Endothelial cell (in vitro differentiated cells): Measurements from ENCODE around the gene IL1RAPL1. TPM values are rescaled to one million over a fixed set of nuclear protein-coding genes. Genes with fewer than 3 reads are reported as not detected.
"Not testable (repeated sequence)": the region's sequence is repeated elsewhere in the genome, so short reads cannot be mapped to it uniquely, and the experiment has no call there.

Source experiments
- DNase-seq: peaks from one replicate; pipeline ENCODE4 v3.0.0; 2021; ENCODE audit warnings: low spot score
- H3K27ac Mint-ChIP-seq: one replicate; pipeline ENCODE4 v1.8.0; 2021; ENCODE audit warnings: mixed read lengths, inconsistent platforms; ENCODE audit not compliant: unreplicated experiment
- H3K27me3 Mint-ChIP-seq: one replicate; pipeline ENCODE4 v1.8.0; 2021; ENCODE audit warnings: mild to moderate bottlenecking, moderate library complexity, mixed read lengths, inconsistent platforms; ENCODE audit not compliant: unreplicated experiment
- H3K36me3 Mint-ChIP-seq: one replicate; pipeline ENCODE4 v1.8.0; 2021; ENCODE audit warnings: mild to moderate bottlenecking, low read depth, mixed read lengths, inconsistent platforms; ENCODE audit not compliant: unreplicated experiment
- H3K4me1 Mint-ChIP-seq: one replicate; pipeline ENCODE4 v1.8.0; 2021; ENCODE audit warnings: mild to moderate bottlenecking, mixed read lengths, inconsistent platforms; ENCODE audit not compliant: unreplicated experiment
- H3K4me3 Mint-ChIP-seq: one replicate; pipeline ENCODE4 v1.8.0; 2021; ENCODE audit warnings: mild to moderate bottlenecking, mixed read lengths, inconsistent platforms; ENCODE audit not compliant: unreplicated experiment
- H3K9me3 Mint-ChIP-seq: one replicate; pipeline ENCODE4 v1.8.0; 2021; ENCODE audit warnings: mixed read lengths, inconsistent platforms; ENCODE audit not compliant: unreplicated experiment
- total RNA-seq: library from RNA; stranded (reverse); fragmentation: NEBNext Ultra II Directional; extraction: Animal tissue kit (Norgen Biotek cat#: 25700); gene quantifications from one replicate; pipeline ENCODE4 v1.2.1, GENCODE V29; 2021; ENCODE audit not compliant: unreplicated experiment
- TF ChIP-seq, protein P1 (sequence below): fragments of 200-600 bp; sonication (generic); IDR thresholded peaks from one replicate; pipeline ENCODE4 v1.5.0; 2021; ENCODE audit warnings: antibody characterized with exemption; ENCODE audit not compliant: unreplicated experiment

Gene IL1RAPL1
- total RNA-seq, 1 donor from 2014 or later, result 0.18 TPM

DNA sequence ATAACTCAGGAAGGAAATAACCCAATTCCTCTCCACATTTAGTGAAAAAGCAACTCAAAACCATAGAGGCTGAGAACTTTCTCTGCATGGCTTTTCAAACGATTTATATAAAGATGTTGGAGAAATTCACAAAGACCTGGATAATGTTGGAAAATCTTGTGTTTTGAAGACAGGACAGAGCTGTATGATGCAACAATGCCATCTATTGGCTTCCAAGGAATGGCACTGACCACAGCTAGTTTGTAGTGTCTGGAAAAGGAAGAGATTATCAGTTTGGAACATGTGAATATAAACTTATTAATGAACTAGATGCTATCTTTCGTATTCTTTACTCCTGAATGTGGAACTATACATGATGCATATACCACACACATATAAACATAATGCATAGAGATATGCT, 503.6 kb downstream of the IL1RAPL1 start:
- H3K36me3 Mint-ChIP-seq, result no peaks in the 10 kb centered on the region
- no peaks in the 10 kb centered on the region for H3K9me3 Mint-ChIP-seq
- no peaks in the 10 kb centered on the region for H3K27me3 Mint-ChIP-seq
- TF ChIP-seq, protein P1, sequence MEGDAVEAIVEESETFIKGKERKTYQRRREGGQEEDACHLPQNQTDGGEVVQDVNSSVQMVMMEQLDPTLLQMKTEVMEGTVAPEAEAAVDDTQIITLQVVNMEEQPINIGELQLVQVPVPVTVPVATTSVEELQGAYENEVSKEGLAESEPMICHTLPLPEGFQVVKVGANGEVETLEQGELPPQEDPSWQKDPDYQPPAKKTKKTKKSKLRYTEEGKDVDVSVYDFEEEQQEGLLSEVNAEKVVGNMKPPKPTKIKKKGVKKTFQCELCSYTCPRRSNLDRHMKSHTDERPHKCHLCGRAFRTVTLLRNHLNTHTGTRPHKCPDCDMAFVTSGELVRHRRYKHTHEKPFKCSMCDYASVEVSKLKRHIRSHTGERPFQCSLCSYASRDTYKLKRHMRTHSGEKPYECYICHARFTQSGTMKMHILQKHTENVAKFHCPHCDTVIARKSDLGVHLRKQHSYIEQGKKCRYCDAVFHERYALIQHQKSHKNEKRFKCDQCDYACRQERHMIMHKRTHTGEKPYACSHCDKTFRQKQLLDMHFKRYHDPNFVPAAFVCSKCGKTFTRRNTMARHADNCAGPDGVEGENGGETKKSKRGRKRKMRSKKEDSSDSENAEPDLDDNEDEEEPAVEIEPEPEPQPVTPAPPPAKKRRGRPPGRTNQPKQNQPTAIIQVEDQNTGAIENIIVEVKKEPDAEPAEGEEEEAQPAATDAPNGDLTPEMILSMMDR, result no peak
- H3K27ac Mint-ChIP-seq, result no peak overlapping the region
- DNase-seq, result no peak
- H3K4me3 Mint-ChIP-seq, result no peak overlapping the region
- H3K4me1 Mint-ChIP-seq, result no peaks in the 10 kb centered on the region

DNA sequence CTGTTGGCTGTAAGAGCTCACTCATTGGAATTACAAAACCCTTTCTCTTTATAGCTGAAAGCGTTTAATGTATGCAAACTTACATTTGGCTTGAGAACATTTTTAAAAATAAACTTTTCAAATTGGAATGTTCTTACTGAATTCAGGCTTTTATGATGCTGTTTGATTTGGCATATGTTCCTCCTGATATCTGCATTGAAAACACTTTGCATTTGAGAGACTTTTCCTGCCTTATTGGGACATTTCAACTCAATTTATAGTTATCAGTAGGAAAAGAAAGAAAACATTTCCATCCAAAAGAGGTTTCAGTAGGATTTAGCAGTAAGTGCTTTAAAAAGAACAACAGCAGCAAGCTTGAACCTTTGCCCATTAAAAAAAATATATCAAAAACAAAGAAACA, 520.0 kb downstream of the IL1RAPL1 start:
- no peaks in the 10 kb centered on the region for H3K4me1 Mint-ChIP-seq
- H3K4me3 Mint-ChIP-seq, result no peak overlapping the region
- no peak for DNase-seq
- no peaks in the 10 kb centered on the region for H3K27me3 Mint-ChIP-seq
- no peak overlapping the region for H3K27ac Mint-ChIP-seq
- H3K9me3 Mint-ChIP-seq, result no peaks in the 10 kb centered on the region
- TF ChIP-seq, protein P1, result no peak
- H3K36me3 Mint-ChIP-seq, result no peaks in the 10 kb centered on the region

DNA sequence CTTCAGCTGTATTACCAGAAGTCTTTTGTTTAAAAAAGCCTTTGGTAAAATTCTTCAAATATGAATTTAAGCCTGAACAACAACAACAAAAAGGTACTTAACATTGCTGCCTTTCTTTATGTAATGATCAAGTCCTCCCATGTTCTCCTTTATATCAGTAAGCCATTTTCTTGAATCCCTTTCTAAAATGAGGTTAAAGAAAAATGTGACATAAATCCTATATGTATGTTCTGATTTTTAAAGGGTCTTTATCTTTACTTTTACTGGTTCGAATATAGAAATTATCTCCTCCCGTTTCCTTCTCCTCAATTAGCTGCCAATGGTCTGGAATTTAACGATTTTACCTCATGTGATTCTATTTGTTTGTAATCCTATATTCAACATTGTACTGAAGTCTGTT, 522.8 kb downstream of the IL1RAPL1 start:
- no peak for DNase-seq
- Mint-ChIP-seq H3K9me3 (no peaks in the 10 kb centered on the region), H3K27ac (no peak overlapping the region), H3K4me1 (no peaks in the 10 kb centered on the region), H3K36me3 (no peaks in the 10 kb centered on the region), H3K27me3 (peaks cover 1% of the 10 kb centered on the region), H3K4me3 (no peak overlapping the region)
- TF ChIP-seq, protein P1, result no peak

DNA sequence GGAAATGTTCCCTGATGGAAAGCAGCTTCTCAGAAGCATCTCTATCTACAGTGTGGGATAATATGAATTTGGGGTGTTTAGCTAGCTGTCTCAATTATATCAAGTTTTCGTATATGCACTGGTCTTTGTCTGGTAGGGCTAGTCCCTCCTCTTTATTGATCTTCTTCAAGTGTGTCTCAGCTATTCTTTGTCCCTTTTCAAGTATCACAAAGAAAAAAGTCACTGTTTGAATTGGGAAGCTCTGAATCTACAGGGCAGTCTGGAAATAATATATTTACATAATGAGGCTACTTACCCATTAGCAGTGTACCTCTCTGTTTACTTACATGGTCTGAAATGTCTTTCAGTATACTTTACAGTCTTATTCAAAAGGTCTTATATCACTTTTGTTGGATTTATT, 526.0 kb downstream of the IL1RAPL1 start:
- TF ChIP-seq, protein P1, result no peak
- no peaks in the 10 kb centered on the region for H3K36me3 Mint-ChIP-seq
- H3K27me3 Mint-ChIP-seq, result peaks cover 1% of the 10 kb centered on the region
- no peak overlapping the region for H3K27ac Mint-ChIP-seq
- DNase-seq, result no peak
- H3K9me3 Mint-ChIP-seq, result no peaks in the 10 kb centered on the region
- no peak overlapping the region for H3K4me3 Mint-ChIP-seq
- H3K4me1 Mint-ChIP-seq, result no peaks in the 10 kb centered on the region

DNA sequence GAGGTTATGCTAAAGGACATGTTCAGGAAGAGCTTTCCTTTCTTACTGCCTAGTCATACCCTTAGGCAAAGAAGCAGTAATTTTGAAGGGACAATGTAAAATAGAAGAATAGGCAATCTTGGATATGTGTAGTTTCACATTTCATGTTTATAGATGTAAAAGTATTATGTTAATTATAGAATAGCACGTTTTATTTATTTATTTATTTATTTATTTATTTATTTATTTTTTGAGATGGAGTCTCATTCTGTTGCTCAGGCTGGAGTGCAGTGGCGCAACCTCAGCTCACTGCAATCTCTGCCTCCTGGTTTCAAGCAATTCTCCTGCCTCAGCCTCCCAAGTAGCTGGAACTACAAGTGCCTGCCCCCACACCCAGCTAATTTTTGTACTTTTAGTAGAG, 535.6 kb downstream of the IL1RAPL1 start:
- not testable (repeated sequence) for H3K27ac Mint-ChIP-seq, H3K9me3 Mint-ChIP-seq, H3K27me3 Mint-ChIP-seq, H3K4me3 Mint-ChIP-seq, H3K36me3 Mint-ChIP-seq, H3K4me1 Mint-ChIP-seq, DNase-seq

DNA sequence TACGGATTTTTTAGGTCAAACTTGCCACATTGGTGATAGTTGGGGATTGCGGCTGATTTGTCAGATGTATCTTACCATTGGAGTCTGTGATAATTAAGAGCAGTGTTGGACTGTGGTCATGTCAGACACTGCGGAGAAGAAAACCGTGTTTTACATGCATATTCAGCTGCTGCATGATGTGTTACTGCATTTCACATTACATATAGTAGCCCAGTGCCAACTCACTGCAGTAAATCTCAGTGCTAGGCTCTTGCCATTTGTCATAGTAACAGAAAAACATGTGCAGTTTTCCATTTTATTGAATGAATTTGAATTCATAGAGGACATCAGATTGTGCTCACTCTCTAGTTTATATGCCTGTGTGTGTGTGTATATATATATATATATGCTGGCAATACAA, 543.7 kb downstream of the IL1RAPL1 start:
- H3K27me3 Mint-ChIP-seq, result no peaks in the 10 kb centered on the region
- H3K27ac Mint-ChIP-seq, result no peak overlapping the region
- no peaks in the 10 kb centered on the region for H3K36me3 Mint-ChIP-seq
- TF ChIP-seq, protein P1, result no peak
- H3K4me1 Mint-ChIP-seq, result no peaks in the 10 kb centered on the region
- no peak overlapping the region for H3K4me3 Mint-ChIP-seq
- DNase-seq, result no peak
- H3K9me3 Mint-ChIP-seq, result no peaks in the 10 kb centered on the region
